HCT116 (cell line): ENCODE results near the gene DIP2C.

ENCODE experiments used
- CTCF ChIP-seq, 3 experiments: fragments of 200-600 bp in 1 of 3; sonication (generic) in 1 of 3; IDR thresholded peaks in 2 of 3; conservative IDR thresholded peaks in 1 of 3; 2 replicates each; pipeline ENCODE4 v1.5.1; 2012 to 2017; ENCODE audit warnings: low read depth in 2 of 3, low read length in 2 of 3, antibody characterized with exemption in 1 of 3, borderline replicate concordance in 1 of 3, control low read depth in 1 of 3, mild to moderate bottlenecking in 1 of 3, mixed read lengths in 1 of 3, mixed run types in 1 of 3, moderate library complexity in 1 of 3; ENCODE audit not compliant: insufficient read depth in 1 of 3
- EGR1 ChIP-seq: IDR thresholded peaks from 2 replicates; pipeline ENCODE4 v1.6.1; 2012; ENCODE audit warnings: low read depth
- EZH2phosphoT487 ChIP-seq: fragments of 200-600 bp; IDR thresholded peaks from 2 replicates; pipeline ENCODE4 v1.6.1; 2018; ENCODE audit warnings: antibody characterized with exemption, borderline replicate concordance
- RAD21 ChIP-seq: IDR thresholded peaks from 2 replicates; pipeline ENCODE4 v1.6.1; 2012; ENCODE audit warnings: low read depth, mild to moderate bottlenecking
- TCF7L2 ChIP-seq: IDR thresholded peaks from 2 replicates; pipeline ENCODE4 v1.7.0; 2011; ENCODE audit warnings: borderline replicate concordance, inconsistent platforms; ENCODE audit not compliant: insufficient read depth, insufficient read length; ENCODE audit errors: extremely low read depth

GRCh38 chr10:274866-275265, 414.6 kb downstream of the DIP2C start:
- TF ChIP-seq CTCF (IDR thresholded peaks at IDR 0.05 in 2 of 3, conservative IDR thresholded peaks at IDR 0.05 in 1 of 3; ENCODE audit: borderline replicate concordance in 1 of 3, insufficient read depth in 1 of 3, low read depth in 2 of 3, low read length in 2 of 3): no peak
- TF ChIP-seq EZH2phosphoT487: no peak
- TF ChIP-seq TCF7L2: no peak
- no peak for TF ChIP-seq EGR1
- TF ChIP-seq RAD21: no peak
